ENCODE measurements around the gene PDCD6IP.
"Not testable (repeated sequence)": the region's sequence is repeated elsewhere in the genome, so short reads cannot be mapped to it uniquely, and the experiment has no call there.

The PDCD6IP gene, protein sequence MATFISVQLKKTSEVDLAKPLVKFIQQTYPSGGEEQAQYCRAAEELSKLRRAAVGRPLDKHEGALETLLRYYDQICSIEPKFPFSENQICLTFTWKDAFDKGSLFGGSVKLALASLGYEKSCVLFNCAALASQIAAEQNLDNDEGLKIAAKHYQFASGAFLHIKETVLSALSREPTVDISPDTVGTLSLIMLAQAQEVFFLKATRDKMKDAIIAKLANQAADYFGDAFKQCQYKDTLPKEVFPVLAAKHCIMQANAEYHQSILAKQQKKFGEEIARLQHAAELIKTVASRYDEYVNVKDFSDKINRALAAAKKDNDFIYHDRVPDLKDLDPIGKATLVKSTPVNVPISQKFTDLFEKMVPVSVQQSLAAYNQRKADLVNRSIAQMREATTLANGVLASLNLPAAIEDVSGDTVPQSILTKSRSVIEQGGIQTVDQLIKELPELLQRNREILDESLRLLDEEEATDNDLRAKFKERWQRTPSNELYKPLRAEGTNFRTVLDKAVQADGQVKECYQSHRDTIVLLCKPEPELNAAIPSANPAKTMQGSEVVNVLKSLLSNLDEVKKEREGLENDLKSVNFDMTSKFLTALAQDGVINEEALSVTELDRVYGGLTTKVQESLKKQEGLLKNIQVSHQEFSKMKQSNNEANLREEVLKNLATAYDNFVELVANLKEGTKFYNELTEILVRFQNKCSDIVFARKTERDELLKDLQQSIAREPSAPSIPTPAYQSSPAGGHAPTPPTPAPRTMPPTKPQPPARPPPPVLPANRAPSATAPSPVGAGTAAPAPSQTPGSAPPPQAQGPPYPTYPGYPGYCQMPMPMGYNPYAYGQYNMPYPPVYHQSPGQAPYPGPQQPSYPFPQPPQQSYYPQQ

DNA sequence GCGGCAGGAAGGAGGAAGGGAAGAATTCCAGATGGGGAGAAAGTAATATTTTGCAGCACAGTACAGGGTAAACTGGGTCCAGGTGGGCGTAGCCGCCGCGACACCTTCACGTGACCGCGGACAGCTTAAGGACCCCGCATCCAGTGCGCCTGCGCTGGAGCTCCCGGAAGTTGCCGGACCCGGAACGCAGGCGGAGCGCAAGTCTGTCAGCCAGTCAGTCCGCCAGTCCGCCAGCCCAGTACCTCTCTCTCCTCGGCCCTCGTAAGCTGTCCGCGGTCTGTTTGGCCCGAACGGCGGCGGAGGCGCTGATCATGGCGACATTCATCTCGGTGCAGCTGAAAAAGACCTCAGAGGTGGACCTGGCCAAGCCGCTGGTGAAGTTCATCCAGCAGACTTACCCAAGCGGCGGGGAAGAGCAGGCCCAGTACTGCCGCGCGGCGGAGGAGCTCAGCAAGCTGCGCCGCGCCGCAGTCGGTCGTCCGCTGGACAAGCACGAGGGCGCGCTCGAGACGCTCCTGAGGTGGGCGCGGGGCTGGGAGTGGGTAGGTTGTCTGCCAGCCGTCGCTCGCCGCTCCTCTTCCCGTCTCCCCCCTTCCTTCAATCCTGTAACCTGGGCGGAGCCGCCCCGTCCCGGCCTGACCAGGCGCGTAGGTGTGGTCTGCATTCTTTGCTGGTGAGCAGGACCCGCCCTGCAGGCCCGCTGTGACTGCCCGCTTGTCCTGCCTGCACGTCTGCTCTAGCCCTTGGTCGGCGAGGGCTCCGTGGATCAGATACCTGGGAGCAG lies at the start of gene PDCD6IP:
PDCD6IP (plus strand) TSS at position 213 of the 784 bp plus-strand sequence; CDS start at position 312, 99 bp downstream.
- DNase-seq, result peak; percentile 92

DNA sequence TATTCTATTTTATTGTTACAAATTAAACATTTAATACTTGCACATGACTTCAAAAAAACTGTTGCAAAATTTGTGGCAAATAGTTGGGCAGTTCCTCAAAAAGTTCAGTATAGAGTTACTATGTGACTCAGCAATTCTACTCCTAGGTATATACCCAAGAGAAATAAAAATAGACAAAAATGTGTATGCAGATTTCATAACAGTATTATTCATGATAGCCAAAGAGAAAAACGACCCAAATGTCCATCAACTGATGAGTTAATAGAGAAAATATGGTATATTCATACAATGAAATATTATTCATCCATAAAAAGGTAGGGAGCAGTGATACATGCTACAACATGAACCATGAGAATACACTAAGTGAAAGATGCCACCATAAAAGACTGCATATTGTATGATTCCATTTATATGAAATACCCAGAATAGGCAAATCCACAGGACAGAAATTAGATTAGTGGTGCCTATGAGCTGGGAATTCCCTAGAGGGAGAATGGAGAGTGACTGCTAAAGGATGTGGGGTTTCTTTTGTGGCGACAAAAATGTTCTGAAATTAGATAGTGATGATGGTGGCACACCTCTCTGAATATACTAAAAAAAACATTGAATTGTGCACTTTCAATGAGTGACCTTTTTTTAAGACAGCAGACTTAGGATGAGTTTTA lies 48.8 kb upstream of the PDCD6IP start:
- no peak for DNase-seq

DNA sequence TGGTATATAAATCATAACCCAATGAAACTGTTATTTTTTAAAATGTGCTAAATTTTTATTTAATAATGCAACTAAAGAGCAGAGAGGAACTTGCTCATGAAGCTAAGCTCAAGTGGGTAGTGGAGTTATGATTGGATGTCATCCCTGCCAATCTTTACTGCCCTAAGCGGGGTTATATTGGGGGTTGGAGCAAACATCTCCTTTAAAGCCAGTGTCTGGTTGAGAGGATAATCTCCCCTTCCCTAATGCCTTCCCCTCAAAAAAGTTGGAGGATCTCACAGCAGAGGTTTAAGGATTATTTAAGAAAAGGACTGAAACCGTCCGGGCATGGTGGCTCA lies 48.2 kb upstream of the PDCD6IP start:
- DNase-seq, result no peak

DNA sequence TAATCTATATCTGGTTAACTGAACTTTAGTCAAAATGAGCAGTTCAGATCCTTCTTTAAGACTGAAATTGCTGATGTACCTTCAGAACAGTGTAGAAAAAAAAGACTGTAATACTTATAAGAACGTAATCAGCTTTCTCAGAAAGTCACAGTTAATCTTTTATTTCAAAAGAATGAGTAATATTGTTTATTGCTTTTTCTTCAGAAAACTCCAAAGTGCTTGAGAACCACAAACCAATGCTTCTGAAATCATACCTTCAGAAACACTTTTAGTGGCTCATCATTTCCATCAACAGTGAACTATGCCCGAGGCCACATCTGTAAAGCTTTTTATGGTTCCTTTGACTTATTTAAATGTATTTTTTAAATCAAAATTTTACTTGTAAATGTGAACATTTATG lies 47.1 kb upstream of the PDCD6IP start:
- DNase-seq, result no peak

DNA sequence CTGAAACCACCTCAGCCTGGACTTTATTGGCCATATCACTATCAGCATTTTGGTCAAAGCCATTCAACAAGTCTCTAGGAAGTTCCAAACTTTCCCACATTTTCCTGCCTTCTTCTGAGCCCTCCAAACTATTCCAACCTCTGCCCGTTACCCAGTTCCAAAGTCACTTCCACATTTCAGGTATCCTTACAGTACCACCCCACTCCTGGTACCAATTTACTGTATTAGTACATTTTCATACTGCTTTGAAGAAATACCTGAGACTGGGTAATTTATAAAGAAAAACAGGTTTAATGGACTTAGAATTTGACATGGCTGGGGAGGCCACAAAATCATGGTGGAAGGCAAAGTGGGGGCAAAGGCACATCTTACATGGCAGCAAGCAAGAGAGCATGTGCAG lies 44.0 kb upstream of the PDCD6IP start:
- not testable (repeated sequence) for DNase-seq

DNA sequence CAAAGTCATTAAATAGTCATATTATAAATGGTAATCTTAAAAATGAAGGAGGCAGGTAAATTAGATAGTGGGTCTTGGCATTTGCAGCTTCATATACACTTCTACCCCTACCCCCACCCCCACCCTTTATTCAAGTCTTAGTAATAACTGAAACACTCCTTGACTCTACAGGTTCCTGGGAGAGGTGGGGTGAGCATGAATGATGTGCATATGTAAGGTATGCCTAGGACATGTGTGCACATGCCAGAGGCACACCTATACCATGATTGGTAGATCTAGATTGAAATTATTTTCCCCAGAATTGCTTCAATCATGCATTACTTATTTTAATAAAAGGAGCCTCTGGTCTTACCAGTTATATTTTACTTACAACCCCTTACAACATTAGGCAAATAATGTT lies 40.1 kb upstream of the PDCD6IP start:
- DNase-seq, result no peak

DNA sequence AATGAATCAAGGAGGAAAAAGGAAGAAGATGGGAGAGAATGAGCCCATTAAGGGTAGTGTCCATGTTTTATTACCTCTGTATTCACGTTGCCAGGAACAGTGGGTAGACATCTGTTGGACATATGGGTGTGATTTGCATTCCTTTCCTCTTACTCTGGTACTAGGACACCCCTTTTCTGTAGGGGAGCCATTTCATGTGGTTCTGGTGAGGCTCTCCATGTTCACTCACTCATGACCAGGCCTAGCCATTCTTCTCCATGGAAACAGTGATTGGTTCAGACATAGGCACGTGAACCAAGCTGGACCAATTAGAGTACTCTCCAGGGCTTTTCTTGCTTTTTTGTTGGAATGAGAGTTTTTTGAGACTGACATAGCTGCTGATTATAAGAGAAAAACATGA lies 39.6 kb upstream of the PDCD6IP start:
- no peak for DNase-seq

DNA sequence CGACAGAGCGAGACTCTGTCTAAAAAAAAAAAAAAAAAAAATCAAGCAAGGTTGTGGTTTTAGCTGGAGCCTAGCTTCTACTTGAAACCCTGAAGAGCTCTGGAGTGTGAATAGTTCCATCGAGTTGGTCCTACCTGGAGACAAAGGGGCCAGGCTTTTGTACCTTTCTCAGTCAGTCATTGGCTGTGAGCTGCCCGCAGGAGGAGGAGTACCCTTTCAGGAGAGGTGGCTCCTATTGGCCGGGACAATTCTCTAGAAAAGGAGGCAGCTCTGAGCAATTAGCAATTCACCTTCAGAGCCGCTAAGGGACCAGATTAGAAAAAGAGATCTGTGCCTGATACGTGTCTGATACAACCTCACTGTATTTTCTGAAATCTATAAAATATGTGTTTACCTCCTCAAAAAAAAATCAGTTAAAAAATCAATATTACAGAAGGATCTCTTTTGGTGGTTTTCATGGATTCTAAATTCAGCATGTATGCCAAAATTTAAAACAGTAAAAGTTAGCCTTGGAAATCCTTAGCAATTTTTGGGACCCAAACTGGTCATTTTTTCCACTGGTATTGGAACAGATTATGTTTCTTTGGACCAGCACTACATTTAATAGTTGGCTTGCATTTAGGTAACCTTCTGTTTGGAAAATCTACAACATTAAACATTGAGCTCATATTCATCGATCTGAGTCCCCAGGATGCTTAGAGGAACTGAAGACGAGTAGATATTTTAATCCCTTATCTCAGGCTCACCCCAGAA lies 29.7 kb upstream of the PDCD6IP start:
- DNase-seq, result no peak

DNA sequence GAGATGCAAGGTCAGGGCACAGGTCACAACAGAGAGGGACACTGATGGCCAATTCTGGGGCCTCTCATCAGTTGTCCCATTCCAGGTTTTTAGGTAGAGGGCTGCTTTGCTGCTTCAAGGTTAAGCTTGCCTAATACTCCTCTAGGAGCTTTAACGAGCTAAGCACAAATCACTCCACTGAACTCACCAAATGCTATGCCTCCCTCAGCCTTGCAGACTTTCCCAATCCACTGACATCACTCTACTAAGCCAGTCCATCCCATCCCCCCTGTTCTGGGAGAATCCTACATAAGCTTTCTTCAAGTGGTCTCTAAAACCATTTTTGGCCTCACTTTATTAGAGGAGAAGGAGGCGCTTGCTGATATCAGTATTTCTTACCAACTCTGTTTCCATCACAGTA lies 24.8 kb upstream of the PDCD6IP start:
- DNase-seq, result no peak

DNA sequence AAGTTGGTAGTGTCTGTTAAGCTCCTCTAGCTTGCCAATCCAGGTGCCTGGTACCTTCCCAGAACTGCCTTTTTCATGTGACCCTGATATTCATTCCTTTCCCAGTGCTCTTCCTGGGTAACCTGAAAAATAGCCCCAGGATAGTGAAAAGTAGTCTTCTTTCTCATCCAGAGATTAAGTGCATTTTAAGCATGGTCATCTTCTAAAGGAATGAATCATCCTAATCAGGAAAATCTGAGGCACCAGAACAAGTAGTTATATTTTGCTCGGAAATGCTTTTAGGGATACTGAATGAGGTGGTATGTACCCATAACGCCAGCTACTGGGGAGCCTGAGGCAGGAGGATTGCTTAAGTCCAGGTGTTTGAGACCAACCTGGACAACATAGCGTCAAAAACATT lies 23.1 kb upstream of the PDCD6IP start:
- no peak for DNase-seq

DNA sequence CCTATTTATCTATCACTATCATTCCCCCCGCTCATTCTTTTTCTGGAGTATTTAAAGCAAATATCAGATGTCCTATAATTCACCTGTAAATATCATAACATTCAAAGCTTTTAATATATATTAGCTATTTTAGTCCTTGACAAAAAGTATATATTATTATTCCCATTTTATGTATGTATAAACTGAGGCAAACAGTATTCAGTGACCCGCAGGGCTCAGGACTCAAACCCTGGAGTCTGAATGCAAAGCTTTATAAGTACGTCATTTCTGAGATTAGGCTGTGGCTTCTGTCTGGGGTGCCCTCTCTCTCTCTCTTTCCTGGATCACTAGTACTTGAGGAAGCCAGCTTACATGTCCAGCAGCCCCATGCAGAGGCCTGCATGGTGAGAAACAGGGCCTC lies 20.4 kb upstream of the PDCD6IP start:
- DNase-seq, result no peak

DNA sequence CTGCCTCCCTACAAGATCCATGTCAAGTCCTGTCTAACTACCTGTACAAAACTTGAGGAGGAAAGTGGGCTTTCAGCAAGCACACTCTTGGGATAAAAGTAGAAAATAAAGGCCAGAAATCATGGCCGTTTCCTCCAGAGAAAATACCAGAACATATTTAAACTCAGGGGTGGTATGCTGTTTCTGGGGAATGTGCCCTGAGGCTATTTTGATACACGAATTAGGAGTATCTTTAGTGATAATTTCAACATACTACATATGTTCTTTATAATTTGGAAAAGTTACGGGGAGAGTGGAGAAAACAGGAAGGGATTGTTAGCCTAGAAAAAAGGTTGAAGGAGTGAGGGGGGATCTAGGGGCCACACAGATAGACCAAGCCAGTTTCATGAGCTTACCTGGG lies 18.7 kb upstream of the PDCD6IP start:
- no peak for DNase-seq

DNA sequence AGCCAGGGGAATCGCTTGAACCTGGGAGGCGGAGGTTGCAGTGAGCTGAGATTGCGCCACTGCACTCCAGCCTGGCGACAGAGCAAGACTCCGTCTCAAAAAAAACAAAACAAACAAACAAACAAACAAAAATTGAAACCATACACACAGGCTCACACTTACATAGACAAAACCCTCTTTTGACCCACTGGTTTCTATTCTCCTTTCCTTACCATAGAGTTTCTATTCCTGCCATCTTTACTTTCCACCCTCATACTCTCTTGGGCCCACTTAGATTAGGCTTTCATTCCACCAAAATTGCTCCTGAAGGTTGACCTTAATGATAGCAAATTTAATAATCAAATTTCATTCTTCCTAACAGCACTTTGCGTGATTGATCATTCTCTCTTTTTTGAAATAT lies 17.0 kb upstream of the PDCD6IP start:
- DNase-seq, result not testable (repeated sequence)

DNA sequence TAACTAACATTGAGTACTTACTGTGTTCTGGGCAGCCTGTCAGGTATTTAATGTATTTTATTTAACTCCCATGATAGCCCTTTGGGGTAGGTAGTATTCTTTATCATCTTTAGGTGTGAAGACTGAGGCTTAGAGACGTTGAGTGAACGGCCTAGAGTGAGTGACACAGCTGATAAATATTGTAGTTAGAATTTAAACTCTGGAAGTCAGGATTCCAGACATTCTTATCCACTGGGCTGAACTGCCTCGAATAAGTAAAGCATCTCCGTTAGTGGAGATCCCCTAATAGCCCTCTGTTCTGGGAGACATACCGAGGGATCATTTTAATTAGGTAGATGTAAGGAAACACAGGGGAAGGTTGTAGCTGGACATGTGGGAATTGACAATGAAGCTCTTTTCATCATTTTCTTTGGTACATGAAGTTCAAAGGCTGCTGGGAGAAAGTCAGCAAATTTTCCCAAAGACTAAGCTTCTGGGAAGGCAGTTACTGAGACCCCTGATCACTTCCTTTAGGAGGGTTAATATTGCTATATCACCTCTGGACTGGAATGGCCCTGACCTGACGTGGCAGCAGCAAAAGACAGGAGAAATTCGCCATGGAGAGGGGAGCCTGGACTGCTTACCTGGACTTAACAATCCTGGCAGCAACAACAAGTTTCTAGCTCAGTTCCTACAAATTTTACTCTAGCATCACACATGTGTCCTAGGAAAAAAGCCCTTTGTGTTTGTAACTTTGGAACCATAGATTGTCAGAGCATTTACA lies 11.7 kb upstream of the PDCD6IP start:
- DNase-seq, result no peak

DNA sequence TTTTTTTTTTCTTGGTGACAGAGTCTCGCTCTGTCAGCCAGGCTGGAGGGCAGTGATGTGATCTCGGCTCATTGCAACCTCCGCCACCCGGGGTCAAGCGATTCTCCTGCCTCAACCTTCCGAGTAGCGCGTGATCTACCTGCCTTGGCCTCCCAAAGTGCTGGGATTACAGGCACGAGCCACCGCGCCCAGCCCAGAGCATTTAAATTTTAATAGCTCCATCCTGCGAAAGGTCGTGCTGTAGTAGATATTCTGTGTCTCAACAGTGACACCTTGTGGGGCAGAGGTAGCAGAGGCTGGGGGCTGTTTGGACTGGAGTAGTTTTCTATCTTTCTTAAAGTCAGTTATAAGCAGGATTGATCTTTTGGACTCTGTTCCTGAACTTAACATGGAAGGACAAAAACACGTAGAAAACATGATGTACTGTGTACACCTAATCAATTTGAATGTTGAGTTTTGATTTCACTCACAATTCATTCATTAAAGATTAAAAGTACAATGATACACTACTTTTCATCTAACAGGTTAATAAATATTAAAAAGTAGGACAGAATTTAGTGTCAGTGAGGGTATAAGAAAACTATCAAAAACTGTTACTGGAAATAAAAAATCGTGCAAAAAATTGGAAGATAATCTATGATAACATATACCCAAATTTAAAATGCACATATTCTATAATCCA lies 11.0 kb upstream of the PDCD6IP start:
- peak; percentile 67 for DNase-seq

DNA sequence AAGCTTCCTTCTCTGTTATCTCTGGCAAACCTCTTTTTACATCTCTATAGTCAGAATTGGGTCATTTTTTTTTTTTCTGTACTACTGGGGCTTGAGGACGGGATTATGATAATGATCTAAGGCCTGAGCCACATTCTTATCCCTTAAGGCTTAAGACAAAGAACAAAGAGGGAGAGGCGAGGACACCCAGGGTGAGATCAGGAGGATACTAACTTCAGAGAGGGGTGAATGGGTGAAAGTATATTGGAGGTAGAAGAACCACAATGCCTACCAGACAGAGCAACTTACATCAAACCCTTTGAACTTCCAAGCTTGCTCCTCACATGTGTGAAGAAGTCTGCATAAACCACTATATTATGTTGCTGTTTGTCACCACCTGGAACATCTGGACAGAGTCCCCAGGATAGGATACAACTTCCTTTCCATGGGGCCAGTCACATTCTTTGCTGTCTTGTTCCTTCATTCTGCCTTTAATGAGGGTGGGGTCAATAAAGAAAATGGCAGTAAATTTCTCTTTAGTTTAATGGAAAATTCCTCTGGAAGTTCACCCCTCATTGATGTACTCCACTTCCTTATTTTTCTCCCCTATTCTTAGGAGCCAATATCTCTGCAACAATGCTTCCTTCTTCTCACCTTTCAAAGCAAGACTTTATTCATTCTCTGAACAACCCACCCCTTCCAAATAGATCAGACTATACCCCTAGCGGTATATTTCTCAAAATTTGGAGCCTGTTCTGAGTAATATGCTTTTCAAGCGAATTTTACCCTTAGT lies 9.1 kb upstream of the PDCD6IP start:
- DNase-seq, result no peak

DNA sequence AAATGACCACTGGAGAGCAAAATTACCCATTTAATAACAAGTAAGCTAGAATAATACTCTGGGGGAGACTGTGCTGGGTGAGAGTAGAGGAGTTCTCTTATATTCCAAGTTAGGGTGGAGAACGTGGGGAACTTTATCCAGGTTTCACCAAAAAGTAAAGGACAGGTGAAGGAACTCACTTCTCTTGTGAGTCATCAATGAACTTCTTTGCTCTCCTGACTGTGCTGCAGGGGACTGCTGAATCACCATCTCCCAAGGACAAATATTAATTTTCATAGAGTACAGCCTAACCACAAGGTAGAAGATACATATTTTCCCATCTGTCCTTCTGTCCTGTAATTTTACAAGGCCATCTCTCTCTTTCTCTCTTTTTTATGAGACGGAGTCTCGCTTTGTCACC lies 8.3 kb upstream of the PDCD6IP start:
- DNase-seq, result no peak

DNA sequence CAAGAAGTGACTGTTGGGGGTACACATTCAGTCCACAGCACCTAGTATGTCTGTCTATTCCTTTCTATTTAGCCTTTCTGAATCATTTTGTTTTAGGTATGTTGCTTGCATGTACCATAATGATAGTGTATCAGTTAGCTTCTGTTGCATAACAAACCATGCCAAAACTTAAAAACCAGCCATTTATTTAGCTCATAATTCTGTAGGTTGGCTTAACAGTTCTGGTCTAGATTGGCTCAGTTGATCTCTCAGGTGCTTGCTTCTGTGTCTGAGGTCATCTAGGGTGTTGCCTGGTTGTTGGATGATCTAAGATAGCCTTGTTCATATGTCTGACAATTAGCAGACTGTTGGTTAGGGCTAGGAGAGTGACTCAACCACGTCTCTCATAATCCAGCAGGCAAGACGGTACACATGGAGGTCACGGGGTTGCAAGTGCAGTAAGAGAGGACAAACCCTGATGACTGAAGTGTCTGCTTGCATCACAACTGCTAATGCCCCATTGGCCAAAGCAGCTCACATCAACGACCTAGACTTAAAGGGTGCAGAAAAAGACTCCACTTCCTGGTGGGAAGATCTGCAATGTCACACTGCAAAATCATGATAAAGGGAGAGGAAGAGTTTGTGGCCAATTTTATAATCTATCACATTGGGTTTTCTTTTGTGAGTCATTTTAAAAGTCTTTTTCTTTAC lies 6.8 kb upstream of the PDCD6IP start:
- peak; percentile 30 for DNase-seq

Data from stimulated activated CD8-positive, alpha-beta memory T cell treated with anti-CD3 and anti-CD28 coated beads, Interleukin-4, amount 100 ng/mL, for 48 hours (primary cell).